GM18507 (cell line): ENCODE data around the gene BRCA2.
A peak's percentile ranks its signal among the peaks of the same experiment; 100 is the strongest.

ENCODE experiments used
- DNase-seq: peaks from one replicate; pipeline ENCODE4 v3.0.0; 2011; ENCODE audit warnings: low read depth; ENCODE audit not compliant: insufficient read length; ENCODE audit errors: extremely low spot score
- FAIRE-seq: peaks from 2 replicates; lab custom pipeline; 2011; peaks lifted over from hg19 to GRCh38; lab: Jason Lieb, UNC

The BRCA2 gene

DNA sequence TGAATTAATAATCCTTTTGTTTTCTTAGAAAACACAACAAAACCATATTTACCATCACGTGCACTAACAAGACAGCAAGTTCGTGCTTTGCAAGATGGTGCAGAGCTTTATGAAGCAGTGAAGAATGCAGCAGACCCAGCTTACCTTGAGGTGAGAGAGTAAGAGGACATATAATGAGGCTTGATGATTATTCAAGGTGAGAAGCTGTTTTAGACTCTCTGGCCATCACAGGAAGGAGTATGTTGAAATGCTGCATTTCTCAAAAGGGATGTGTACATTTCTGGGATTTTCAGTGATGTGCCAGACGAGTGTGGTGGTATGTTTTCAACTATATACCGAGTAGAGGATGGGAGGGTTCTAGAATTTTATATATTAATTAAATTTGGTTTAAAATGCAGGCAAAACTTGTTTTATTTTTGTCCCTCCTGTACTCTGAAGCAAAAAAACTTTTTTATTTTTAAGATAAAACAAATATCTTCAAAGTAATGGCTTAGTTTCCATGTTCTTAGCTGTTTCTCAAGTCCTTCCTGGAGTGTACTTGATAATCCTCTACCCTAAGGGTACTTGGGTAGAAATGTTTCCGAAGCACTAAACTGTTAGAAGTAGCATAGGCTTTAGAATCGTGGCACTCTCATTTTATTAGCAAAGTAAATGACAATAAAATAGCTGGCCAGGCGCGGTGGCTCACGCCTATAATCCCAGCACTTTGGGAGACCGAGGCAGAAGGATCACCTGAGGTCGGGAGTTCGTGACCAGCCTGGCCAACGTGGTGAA, 61.5 kb downstream of the BRCA2 start:
- FAIRE-seq (no peak), DNase-seq (no peak)

DNA sequence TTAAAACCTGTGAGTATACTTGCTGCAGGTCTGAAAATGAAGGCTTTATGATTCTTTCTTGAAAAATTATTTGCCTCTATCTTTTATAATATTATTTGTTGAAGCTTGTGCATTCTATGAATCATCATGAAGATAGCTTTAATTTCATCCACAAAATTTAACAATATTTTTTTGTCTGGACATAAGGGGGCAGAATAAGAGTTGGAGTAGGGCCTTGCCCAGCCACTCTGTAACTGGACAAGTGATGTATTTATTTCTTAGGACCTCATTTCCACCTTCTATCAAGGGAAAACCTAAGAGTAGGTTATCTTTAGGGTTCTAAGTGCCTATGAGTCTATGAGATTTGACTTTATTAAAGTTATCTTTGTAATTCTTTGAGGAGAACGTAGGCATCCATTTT, 62.7 kb downstream of the BRCA2 start:
- FAIRE-seq (no peak), DNase-seq (no peak)

DNA sequence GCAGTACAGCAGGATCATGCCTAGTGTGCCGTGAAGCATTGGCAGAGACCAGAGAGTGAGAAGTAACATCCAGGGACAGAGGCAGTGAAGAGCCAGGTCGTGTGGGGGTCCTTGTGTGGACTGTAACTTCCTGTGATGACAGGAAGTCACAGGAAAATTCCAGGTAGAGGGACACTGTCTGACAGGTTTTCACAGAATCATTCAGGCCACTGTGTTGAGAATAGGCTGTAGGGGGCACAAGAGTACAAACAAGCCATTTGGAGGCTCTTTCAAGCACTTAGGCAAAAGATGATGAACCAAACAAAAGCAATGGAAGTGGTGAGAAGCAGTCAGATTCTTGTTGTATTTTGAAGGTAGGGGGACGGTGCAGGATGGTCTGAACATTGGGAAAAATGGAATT, 66.2 kb downstream of the BRCA2 start:
- no peak for DNase-seq
- FAIRE-seq: no peak

DNA sequence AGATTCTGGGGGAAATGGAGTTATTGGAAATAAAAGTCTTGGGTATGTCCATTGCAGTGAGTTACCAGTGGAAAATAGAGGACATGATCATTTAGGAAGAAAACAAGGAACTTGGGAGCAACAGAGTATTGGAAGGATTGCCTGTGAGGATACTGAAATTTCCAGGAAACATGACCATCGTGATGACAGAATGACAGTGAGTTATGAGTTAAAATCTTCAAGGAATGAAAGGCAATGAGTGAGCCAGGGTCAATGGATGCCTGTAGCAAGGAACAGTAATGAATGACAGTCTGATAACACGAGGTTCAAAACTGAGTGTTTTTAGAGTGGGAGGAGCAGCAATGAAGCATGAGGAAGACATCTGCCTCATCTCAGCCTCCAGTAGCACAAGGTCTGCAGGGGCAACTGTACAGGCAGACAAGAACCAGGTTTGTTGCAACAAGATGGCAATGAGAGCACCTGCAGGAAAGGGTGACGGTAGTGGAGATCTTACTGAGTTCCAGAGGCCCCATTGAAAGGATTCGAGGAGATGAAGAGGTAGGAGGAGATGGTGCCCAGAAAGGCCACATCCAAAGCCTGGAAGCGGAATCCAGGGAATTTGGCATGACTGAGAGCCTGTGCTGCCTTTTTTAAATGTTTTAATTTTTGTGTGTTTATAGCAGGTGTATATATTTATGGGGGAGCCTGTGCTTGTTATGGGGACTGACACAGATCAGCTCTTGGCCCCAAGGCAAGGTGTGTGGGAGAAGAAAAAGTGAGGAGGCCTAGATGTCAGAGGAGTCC, 68.7 kb downstream of the BRCA2 start:
- DNase-seq (no peak), FAIRE-seq (no peak)

DNA sequence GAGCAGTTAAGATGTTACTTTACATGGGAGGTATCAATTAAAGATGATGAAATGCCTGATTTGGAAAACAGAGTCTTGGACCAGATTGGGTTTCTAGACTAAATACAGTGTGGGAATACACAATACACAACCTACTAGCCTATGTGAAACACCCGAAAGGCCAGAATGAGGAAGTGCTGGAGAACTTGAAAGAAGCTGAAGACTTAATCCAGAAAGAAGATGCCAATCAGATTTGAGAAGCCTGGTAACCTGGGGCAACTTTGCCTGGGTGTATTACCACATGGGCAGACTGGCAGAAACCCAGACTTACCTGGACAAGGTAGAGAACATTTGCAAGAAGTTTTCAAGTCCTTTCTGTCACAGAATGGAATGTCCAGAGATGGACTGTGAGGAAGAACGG, 69.4 kb downstream of the BRCA2 start:
- no peak for FAIRE-seq
- DNase-seq: no peak

DNA sequence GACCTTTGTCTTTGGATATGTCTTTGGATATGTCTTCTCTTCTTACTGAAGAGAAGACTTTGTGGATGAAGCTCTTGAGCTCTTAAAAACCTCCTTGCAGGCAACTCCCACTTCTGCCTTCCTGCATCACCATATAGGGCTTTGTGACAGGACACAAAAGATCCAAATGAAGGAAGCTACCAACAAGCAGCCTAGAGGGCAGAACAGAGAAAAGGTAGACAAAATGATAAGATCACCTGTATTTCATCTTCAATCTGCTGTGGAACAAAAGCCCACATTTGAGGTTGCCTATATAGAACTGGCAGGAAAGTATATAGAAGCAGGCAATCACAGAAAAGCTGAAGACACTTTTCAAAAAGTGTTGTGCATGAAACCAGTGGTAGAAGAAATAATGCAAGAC, 70.1 kb downstream of the BRCA2 start:
- DNase-seq (no peak), FAIRE-seq (no peak)

DNA sequence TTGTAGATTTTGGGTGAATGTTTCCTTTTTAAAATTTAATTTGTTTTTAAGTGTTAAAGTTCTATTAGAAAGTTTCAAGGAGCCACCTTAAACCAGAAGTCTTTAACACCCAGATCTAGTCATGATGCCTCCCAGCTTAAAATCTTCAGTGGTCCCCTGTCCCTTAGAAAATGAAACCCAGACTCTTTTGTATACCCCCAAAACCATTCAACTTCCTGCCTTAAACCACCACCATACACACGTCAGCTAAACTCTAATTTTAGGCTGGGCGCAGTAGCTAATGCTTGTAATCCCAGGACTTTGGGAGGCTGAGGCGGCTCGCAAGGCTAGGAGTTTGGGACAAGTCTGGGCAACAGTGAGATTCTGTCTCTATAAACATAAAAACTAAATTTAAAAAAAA, 74.7 kb downstream of the BRCA2 start:
- peak; percentile 49 for FAIRE-seq
- DNase-seq: no peak

DNA sequence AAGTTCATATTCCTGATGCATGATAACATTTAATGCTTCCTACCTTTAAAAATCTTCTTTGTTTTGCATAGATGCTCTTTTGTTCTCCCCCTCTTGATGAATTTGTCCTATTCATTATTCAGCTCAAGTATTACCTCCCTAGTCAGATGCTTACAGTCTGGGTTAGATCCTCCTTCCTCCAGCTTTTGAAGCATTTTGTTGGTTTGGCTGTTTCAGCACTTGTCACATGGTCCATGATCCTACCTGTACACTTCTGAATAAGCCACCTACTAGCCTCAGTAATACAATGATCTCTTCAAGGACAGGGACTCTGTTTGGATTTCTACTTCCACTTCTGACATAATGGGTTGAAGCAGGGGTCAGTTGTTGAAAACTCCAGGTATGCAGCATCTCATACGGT, 75.2 kb downstream of the BRCA2 start:
- FAIRE-seq (no peak), DNase-seq (no peak)

DNA sequence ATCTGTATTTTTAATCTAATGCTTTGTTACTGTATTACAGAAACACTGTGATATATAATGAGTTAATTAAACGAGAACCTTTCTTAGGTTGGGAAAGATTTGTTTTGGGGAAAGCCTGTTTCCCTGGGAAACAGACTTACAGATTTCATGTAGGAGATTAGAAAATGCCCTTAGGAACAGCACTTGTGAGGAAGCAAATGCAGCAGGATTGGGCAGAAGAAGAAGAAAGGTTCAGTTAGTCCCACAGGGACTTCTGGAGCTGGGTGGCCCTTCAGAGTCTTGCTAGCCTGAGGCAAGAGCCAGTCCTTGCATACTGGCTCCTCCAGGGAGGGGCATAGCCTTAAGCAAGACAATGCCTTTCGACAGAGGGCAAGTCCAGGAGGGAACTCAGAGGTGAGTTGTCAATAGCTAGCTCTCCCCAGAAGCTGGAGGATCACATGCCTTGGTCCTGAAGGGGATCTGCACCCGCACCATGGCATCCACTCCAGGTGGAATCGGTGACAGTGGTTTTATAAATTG, 75.9 kb downstream of the BRCA2 start:
- no peak for DNase-seq

DNA sequence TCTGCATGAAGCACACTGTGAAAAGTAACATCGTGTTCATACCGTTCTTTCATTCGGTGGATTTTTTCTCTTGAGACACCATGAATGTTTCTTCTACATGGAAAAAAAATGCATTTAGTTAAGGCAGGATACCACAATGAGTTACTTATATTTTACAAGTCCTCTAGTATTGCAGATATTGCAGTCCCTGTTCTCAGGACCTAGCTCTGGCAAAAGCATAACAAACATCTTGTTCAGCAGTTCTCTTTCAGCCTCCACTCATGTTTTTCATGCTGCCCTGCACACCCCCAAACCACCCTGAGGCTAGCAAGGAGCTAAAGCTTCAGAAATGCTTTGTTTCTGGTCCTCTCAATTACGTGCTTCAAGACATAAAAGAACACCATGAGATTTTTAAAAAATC, 87.8 kb downstream of the BRCA2 start:
- DNase-seq (no peak), FAIRE-seq (no peak)

More for the DNA sequence above, 75.9 kb downstream of the BRCA2 start:
- FAIRE-seq: no peak

DNA sequence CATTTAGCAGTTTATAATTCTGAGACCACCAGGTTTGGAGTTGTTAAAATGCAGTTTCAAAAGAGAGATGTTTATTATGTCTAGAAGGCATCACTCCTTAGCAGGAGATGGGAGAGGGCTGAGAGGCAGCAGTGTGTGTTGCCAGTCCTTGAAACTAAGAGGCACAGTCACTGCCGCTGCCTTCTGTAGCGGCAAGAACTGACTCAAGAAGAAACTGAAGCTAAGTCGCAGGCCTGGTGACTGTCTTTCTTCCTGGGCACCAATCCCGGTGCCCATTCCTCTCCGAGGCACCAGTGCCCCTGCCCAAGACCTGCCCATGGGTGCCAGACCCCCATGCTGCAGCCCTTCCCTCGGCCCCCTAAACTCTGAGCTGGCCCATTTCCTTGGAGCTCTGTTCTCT, 92.5 kb downstream of the BRCA2 start:
- FAIRE-seq (peak; percentile 82), DNase-seq (no peak)

DNA sequence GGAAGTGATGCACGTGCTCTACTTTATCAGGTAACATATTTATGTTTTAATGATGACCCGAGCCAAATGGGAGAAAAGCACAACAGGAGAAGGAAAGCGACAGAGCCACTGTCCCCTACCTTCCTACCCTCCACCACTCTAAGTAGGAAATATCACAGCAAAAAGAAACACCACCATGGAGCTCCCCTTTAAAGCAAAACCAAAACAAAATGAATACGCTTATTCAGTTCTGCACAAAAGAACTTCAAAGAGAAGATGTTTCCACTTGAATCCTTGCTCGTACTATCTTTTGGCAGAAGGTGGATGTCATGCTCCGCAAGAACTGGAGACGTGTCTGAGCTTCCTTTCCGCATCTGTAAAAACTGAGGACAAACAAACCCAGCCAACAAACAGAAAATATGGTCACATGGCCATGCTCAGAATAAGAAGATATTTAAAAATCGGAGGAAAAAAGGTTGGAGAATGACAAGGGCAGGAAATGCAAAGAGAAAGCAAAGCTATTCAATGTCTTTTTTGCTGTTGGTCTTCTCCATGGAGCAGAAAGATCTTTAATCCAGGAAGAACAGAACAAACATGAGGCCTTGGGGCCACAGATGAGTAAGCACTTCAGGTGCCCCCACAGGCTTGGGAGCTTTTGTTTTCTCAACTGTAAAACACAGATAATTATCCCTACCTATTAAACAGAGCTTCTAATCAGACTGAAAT, 93.1 kb downstream of the BRCA2 start:
- peak; percentile 18 for FAIRE-seq

DNA sequence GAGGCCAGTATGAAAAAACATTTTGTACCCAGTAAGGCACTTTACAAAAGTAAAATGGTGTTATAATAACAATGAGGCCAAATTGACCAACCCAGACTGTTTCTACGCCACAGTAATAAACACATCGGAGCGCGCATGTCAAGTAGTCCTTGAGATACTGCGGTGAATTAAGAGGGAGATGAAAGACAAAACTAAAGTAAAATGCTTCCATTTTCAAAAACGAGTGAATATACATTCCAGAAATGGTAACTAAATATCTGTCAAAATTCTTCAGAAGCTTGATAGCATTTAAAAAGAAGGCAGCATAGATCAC, 93.6 kb downstream of the BRCA2 start:
- FAIRE-seq: no peak

More for the DNA sequence above, 93.1 kb downstream of the BRCA2 start:
- no peak for DNase-seq

DNA sequence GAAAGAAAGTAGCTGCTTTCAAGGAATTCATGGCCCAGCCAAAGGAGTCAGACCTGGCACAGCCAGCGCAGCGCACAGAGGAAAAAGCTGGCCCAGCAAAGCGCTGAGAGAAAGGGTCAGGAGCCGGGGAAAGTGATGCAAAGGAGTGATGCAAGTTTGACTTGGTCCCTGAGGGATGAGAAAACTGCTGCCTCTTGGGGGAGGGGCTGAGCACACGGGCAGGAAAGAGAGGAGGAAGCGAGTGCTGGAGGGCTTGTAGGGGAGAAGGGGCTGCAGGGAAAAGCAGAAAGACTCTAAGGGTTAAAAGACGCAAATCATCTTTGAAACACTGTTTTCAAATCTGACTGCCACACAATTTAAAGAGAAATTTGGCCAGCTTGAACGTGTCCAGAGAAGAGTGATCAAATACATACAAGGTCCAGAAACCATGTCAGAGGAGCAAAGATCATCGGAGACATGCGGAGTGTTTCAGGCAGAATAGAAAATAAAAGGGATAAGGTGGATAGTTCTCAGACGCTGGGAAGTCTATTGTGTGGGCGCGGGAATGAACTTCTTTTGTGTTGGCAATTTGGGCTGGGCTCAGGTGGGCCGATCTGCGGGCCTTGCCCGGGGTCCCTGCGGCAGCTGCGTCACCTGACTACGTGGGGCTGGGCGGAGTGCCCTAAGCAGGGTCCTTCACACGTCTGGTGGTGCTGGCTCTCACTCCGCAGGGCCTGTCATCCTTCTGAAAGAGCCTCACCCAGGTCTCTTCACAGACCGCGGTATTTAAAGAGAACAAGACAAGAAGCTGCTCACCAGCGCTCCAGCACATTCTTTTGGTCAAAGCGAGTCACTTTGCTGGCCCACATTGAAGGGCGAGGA, 94.5 kb downstream of the BRCA2 start:
- FAIRE-seq (no peak), DNase-seq (no peak)

More for the DNA sequence above, 93.6 kb downstream of the BRCA2 start:
- DNase-seq: no peak

DNA sequence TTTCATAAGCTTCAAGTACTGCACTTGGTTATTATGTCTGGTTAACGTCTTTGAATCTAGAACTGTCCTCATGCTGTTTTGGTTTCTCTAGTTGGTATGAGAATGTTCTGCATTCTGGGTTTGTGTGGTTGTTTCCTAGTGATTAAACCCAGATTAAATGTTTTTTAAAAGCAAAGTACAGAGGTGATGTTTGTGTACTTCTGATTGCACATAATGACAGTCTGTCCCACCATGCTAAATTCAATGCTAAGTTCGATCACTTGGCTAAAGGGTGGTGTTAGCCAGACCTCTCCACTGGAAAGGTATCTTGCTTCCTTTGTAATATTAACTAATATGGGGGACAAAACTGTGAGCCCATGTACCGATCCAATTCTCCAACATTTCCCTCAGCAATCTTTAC, 98.0 kb downstream of the BRCA2 start:
- DNase-seq (no peak), FAIRE-seq (no peak)

DNA sequence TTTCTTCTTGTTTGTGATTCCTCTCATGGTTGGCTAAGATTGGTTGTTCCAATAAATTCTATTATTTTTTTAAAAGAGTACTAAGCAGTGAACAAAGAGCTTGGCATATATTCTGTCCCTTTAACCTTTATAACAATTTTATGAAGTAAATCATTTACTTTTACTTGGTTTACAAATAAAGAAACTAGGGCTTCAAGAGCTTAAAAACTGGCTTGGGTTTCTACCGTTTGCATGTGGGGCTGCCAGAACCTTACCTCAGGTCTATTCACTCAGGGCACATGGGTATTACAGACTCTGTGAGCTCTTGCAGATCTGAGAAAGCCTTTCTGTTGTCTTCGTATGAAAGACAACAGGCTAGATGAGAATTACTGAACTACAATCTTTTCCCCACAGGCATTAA, 99.3 kb downstream of the BRCA2 start:
- no peak for DNase-seq
- no peak for FAIRE-seq

DNA sequence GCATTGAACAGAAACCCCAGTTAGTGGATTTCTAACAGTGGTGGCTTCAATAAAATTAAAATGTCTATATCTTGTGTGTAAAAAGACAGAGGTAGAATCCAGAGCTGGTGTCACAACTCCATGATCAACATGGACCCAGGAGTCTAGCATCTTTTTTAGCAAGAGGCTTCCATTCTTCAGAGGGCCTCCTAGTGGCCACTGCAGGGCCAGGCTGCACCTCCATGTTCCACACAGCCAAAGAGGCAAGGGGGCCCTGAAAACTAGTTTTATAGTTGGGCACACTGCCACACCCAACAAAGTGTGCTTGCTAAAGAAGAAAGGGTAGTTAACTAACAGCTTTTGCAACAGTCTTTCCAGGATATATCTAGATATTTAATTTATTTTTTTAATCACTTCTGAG, 99.7 kb downstream of the BRCA2 start:
- FAIRE-seq: peak; percentile 33
- no peak for DNase-seq

DNA sequence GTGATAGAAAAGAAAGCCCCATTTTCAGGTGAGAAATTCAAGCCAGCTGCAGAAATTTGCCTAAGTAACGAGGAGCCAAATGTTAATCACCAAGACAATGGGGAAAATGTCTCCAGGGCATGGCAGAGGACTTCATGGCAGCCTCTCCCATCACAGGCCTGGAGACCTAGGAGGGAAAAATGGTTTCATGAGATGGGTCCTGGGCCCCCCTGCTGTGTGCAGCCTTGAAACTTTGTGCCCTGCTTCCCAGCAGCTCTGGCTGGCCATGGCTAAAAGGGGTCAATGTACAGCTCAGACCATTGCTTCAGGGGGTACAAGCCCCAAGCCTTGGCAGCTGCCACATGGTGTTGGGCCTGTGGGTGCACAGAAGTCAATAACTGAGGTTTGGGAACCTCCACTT, 102.7 kb downstream of the BRCA2 start:
- FAIRE-seq: no peak
- no peak for DNase-seq

DNA sequence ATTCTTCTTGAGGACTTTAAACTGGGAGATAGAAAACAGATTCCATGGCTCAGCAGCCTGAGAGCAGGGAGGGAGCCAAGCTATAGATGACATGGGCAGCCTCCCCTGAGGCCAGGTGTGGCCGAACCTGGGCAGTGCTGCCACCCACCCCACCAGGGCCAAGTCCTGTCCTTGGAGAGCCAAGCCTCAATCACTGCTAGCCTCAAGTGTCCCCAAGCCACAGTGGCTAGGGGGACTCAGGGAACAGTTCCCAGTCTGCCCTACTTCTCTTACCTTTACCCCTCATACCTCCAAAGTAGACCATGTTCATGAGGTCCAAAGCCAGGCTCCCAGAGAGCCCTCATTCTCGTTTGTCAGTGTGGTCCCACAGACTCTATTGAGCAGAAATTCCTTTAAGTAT, 104.6 kb downstream of the BRCA2 start:
- no peak for FAIRE-seq

DNA sequence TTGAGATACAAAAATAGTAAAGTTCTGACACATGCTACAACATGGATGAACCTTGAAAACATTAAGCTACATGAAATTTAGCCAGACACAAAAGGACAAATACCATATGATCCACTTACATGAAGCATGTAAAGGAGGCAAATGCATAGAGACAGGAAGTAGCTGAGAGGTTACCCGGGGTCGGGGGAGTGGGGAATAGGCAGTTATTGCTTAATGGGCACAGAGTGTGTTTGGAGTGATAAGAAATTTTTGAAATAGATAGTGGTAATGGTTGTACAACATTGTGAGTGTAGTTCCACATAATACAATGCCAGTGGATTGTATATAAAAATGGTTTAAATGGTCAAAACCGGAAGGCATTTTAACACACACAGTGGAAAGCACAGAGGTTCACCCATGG, 108.3 kb downstream of the BRCA2 start:
- no peak for DNase-seq

More for the DNA sequence above, 104.6 kb downstream of the BRCA2 start:
- DNase-seq: no peak

More for the DNA sequence above, 108.3 kb downstream of the BRCA2 start:
- FAIRE-seq: no peak
